Keratinocyte (primary cell): ENCODE results near the gene ARPC1B. TPM values are rescaled to one million over a fixed set of nuclear protein-coding genes. Genes with fewer than 3 reads are reported as not detected.

Experiments used
- DNase-seq: peaks from one replicate; pipeline ENCODE4 v3.0.0-alpha.2; 2011; ENCODE audit warnings: low read depth, missing footprints, low spot score
- FAIRE-seq: peaks from 2 replicates; lab custom pipeline; 2011; peaks lifted over from hg19 to GRCh38; lab: Jason Lieb, UNC
- H2AFZ ChIP-seq: 2 replicates; pipeline ENCODE4 v1.6.0; 2012; ENCODE audit warnings: low read length, control low read depth, inconsistent platforms; ENCODE audit not compliant: control insufficient read depth
- H3K27ac ChIP-seq: 2 replicates; pipeline ENCODE4 v1.5.1; 2011; ENCODE audit warnings: low read length; ENCODE audit not compliant: control insufficient read depth, insufficient read depth
- H3K27me3 ChIP-seq: 3 replicates; pipeline ENCODE4 v1.6.0; 2011; ENCODE audit warnings: low read length; ENCODE audit not compliant: control insufficient read depth, insufficient read depth; ENCODE audit errors: extremely low read depth
- H3K36me3 ChIP-seq, 2 experiments: 2 replicates in 1 of 2; 3 replicates in 1 of 2; pipeline ENCODE4 v1.5.1; 2011; ENCODE audit warnings: low read length in 2 of 2, mild to moderate bottlenecking in 1 of 2; ENCODE audit not compliant: control insufficient read depth in 2 of 2, insufficient read depth in 2 of 2; ENCODE audit errors: extremely low read depth in 1 of 2
- H3K4me1 ChIP-seq: 3 replicates; pipeline ENCODE4 v1.5.1; 2011; ENCODE audit warnings: low read length; ENCODE audit not compliant: control insufficient read depth, insufficient read depth; ENCODE audit errors: extremely low read depth
- H3K4me2 ChIP-seq: 3 replicates; pipeline ENCODE4 v1.6.0; 2011; ENCODE audit warnings: low read depth, low read length; ENCODE audit not compliant: control insufficient read depth, insufficient read depth; ENCODE audit errors: extremely low read depth
- H3K4me3 ChIP-seq, 3 experiments: fragments of 200-600 bp in 1 of 3; sonication (generic) in 1 of 3; 2 replicates in 2 of 3; 3 replicates in 1 of 3; pipeline ENCODE4 v1.5.1; 2011 to 2016; ENCODE audit warnings: low read length in 3 of 3, mild to moderate bottlenecking in 3 of 3, control low read depth in 2 of 3, inconsistent platforms in 1 of 3, low read depth in 1 of 3, mixed read lengths in 1 of 3, mixed run types in 1 of 3, moderate library complexity in 1 of 3; ENCODE audit not compliant: control insufficient read depth in 2 of 3, insufficient read depth in 2 of 3; ENCODE audit errors: extremely low read depth in 1 of 3
- H3K79me2 ChIP-seq: 2 replicates; pipeline ENCODE4 v1.6.0; 2012; ENCODE audit warnings: low read length; ENCODE audit not compliant: control insufficient read depth, insufficient read depth
- H3K9ac ChIP-seq: 3 replicates; pipeline ENCODE4 v1.6.0; 2011; ENCODE audit warnings: low read length; ENCODE audit not compliant: control insufficient read depth, insufficient read depth; ENCODE audit errors: extremely low read depth
- H3K9me1 ChIP-seq: 3 replicates; pipeline ENCODE4 v1.6.0; 2011; ENCODE audit warnings: low read length; ENCODE audit not compliant: control insufficient read depth, insufficient read depth; ENCODE audit errors: extremely low read depth
- H3K9me3 ChIP-seq: 2 replicates; pipeline ENCODE4 v1.5.1; 2012; ENCODE audit warnings: low read depth, low read length; ENCODE audit not compliant: control insufficient read depth
- H4K20me1 ChIP-seq: 3 replicates; pipeline ENCODE4 v1.6.0; 2011; ENCODE audit warnings: low read length; ENCODE audit not compliant: control insufficient read depth, insufficient read depth; ENCODE audit errors: extremely low read depth
- CTCF ChIP-seq, 3 experiments: IDR thresholded peaks in 1 of 3; conservative IDR thresholded peaks in 1 of 3; optimal IDR thresholded peaks in 1 of 3; 2 replicates in 2 of 3; 3 replicates in 1 of 3; pipeline versions ENCODE3 to v1.5.1; 2011; ENCODE audit warnings: low read length in 3 of 3, mild to moderate bottlenecking in 3 of 3, moderate library complexity in 2 of 3, control low read depth in 1 of 3, inconsistent platforms in 1 of 3; ENCODE audit not compliant: insufficient read depth in 2 of 3; ENCODE audit errors: extremely low read depth in 1 of 3
- EZH2 ChIP-seq: IDR thresholded peaks from one replicate; pipeline ENCODE4 v1.6.1; 2012; ENCODE audit warnings: inconsistent platforms, mild to moderate bottlenecking, low read length, moderate library complexity
- dilution Hi-C: fragments of 300-500 bp; cut with MboI; formaldehyde crosslinking; loops from one replicate; pipeline ENCODE4 v1.7.0; 2020; ENCODE audit warnings: low sequenced_read_pairs; ENCODE audit not compliant: extremely low pct_ligation_motif_present
- polyA plus RNA-seq, 5 experiments: library from polyadenylated mRNA; depleted of rRNA in 3 of 5; stranded (reverse) in 3 of 5; stranded (forward) in 1 of 5; unstranded in 1 of 5; fragments of >200 nt; gene quantifications; 1 replicate in 1 of 5; 2 replicates in 3 of 5; 3 replicates in 1 of 5; pipeline versions ENCODE4 v1.2.1 to v1.2.3, GENCODE V29; 2011 to 2012; ENCODE audit warnings: missing spikeins in 2 of 5, low read depth in 1 of 5, low replicate concordance in 1 of 5

ARPC1B gene
- polyA plus RNA-seq, 1 donor (not counting 4 experiments of a cell fraction or from before 2014, with no cell fraction given): 383 TPM

GRCh38 chr7:99363286-99363685, 11.2 kb upstream of the ARPC1B start:
- H3K9me1 ChIP-seq: no peaks in the 10 kb centered on the region
- H3K36me3 ChIP-seq: peaks cover 38% of the 10 kb centered on the region in 2 experiments
- FAIRE-seq: no peak
- no peak overlapping the region for H3K4me2 ChIP-seq
- no peak overlapping the region for H3K9ac ChIP-seq
- no peaks in the 10 kb centered on the region for H3K27me3 ChIP-seq
- H3K4me1 ChIP-seq: peaks cover 6% of the 10 kb centered on the region
- H3K27ac ChIP-seq: no peak overlapping the region
- dilution Hi-C loops: no loop called here
- no peak overlapping the region for H2AFZ ChIP-seq
- TF ChIP-seq EZH2: no peak
- peaks cover 2% of the 10 kb centered on the region for H3K79me2 ChIP-seq
- peaks cover 4% of the 10 kb centered on the region for H4K20me1 ChIP-seq
- no peak overlapping the region for H3K4me3 ChIP-seq
- DNase-seq: no peak
- H3K9me3 ChIP-seq: no peaks in the 10 kb centered on the region

DNA sequence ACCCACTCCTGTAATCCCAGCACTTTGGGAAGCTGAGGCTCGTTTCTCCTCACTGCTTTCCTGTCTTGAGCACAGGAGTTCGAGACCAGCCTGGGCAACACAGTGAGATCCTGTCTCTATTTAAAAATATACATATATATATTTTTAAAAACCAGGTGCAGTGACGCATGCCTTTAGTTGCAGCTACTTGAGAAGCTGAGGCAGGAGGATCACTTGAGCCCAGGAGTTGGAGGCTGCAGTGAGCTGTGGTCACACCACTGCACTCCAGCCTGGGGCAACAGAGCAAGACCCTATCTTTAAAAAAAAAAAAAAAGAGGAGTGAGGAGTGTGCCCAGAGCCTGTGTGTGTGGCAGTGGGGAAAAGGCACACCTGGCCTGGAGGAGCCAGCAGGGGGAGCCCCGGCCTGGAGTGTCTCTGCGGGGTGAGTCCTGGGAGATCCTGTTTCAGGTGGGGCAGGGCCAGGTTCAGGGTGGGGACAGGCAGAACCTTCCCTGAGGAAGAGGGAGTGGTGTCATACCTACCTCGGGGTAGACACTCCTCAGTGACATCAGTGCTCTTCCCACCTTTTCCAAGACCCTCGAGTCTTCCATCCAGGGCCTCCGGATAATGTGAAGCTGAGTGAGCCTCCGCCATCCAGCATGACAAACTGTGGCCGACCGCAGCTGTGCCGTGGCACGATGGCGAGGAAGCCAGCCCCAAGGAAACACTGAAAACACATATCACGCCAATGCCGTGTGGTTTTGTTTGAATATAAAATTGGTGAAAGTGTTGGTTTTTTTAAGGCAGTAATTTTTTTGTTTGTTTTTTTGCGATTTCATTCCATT, 9.0 kb upstream of the ARPC1B start:
- Histone ChIP-seq H3K4me2 (no peak overlapping the region), H3K27ac (no peak overlapping the region), H3K4me3 (no peak overlapping the region), H3K9me3 (no peaks in the 10 kb centered on the region), H3K4me1 (peaks cover 10% of the 10 kb centered on the region), H4K20me1 (peaks cover 4% of the 10 kb centered on the region), H3K36me3 (peaks cover 30% of the 10 kb centered on the region in 2 experiments), H3K27me3 (no peaks in the 10 kb centered on the region), H2AFZ (peak overlapping the region; percentile 8), H3K9me1 (no peaks in the 10 kb centered on the region), H3K9ac (peak overlapping the region; percentile 50), H3K79me2 (no peaks in the 10 kb centered on the region)
- dilution Hi-C loops: no loop called here
- TF ChIP-seq EZH2 (no peak), CTCF (optimal IDR thresholded peaks at IDR 0.05 in 1 of 3, IDR thresholded peaks at IDR 0.05 in 1 of 3, conservative IDR thresholded peaks at IDR 0.05 in 1 of 3; ENCODE audit: extremely low read depth in 1 of 3, insufficient read depth in 2 of 3, low read length in 3 of 3) (peak; percentile 74 to 88 (median 85))
- FAIRE-seq: peak; percentile 46
- DNase-seq: no peak
